GM12891 (cell line): ENCODE measurements around the gene TREH.
"Not testable (repeated sequence)": the region's sequence is repeated elsewhere in the genome, so short reads cannot be mapped to it uniquely, and the experiment has no call there.

Source experiments
- DNase-seq: peaks from one replicate; pipeline ENCODE4 v3.0.0; 2011; ENCODE audit warnings: low spot score; ENCODE audit not compliant: insufficient read length
- FAIRE-seq: peaks from 2 replicates; lab custom pipeline; 2011; peaks lifted over from hg19 to GRCh38; lab: Jason Lieb, UNC
- PAX5 ChIP-seq: IDR thresholded peaks from 2 replicates; pipeline ENCODE4 v1.6.1; 2011; ENCODE audit warnings: low read length, moderate library complexity, mild to moderate bottlenecking; ENCODE audit not compliant: insufficient read depth, severe bottlenecking
- POLR2A ChIP-seq: IDR thresholded peaks from 2 replicates; pipeline ENCODE4 v1.6.1; 2011; ENCODE audit warnings: low read depth, low read length, control low read depth
- POLR2AphosphoS5 ChIP-seq: IDR thresholded peaks from 2 replicates; pipeline ENCODE4 v1.6.1; 2011; ENCODE audit warnings: low read depth, low read length, control low read depth
- POU2F2 ChIP-seq: IDR thresholded peaks from 2 replicates; pipeline ENCODE4 v1.6.1; 2011; ENCODE audit warnings: low read depth, mild to moderate bottlenecking, control low read depth, low read length, moderate library complexity
- SPI1 ChIP-seq: IDR thresholded peaks from 2 replicates; pipeline ENCODE4 v1.6.1; 2011; ENCODE audit warnings: low read depth, low read length, control low read depth
- TAF1 ChIP-seq: IDR thresholded peaks from 2 replicates; pipeline ENCODE4 v1.6.1; 2011; ENCODE audit warnings: low read depth, low read length, control low read depth

Gene TREH

GRCh38 chr11:118694185-118694584 lies 14.7 kb upstream of the TREH start:
- DNase-seq: no peak
- no peak for FAIRE-seq
- no peak for TF ChIP-seq POLR2A
- TF ChIP-seq POLR2AphosphoS5: no peak
- no peak for TF ChIP-seq SPI1

GRCh38 chr11:118691926-118692830 lies 12.7 kb upstream of the TREH start:
- TF ChIP-seq TAF1 (no peak), POU2F2 (no peak), PAX5 (no peak), POLR2AphosphoS5 (no peak), POLR2A (no peak), SPI1 (no peak)
- FAIRE-seq (peak; percentile 88), DNase-seq (no peak)

- DNase-seq (no peak), FAIRE-seq (no peak)
- TF ChIP-seq POLR2A (no peak), POLR2AphosphoS5 (no peak), TAF1 (no peak), POU2F2 (no peak), PAX5 (no peak), SPI1 (no peak)
These were observed 11.3 kb upstream of the TREH start for GRCh38 chr11:118690553-118691304.

- FAIRE-seq (peak; percentile 91), DNase-seq (peak; percentile 79)
- TF ChIP-seq POU2F2 (0 out of 2 replicates have a peak, but pooled peaks have one; percentile 12), POLR2AphosphoS5 (no peak)
These were observed 10.6 kb upstream of the TREH start for GRCh38 chr11:118689852-118690552.

GRCh38 chr11:118689503-118689851 lies 10.0 kb upstream of the TREH start:
- DNase-seq: no peak
- no peak for TF ChIP-seq SPI1
- no peak for TF ChIP-seq POU2F2
- TF ChIP-seq TAF1: no peak
- no peak for TF ChIP-seq PAX5
- TF ChIP-seq POLR2AphosphoS5: no peak
- TF ChIP-seq POLR2A: no peak
- no peak for FAIRE-seq

- DNase-seq (no peak), FAIRE-seq (no peak)
- TF ChIP-seq POLR2AphosphoS5: no peak
- TF ChIP-seq PAX5: no peak
- no peak for TF ChIP-seq SPI1
- no peak for TF ChIP-seq POU2F2
- no peak for TF ChIP-seq TAF1
- no peak for TF ChIP-seq POLR2A
These were observed 9.5 kb upstream of the TREH start for GRCh38 chr11:118688851-118689502.

- DNase-seq: not testable (repeated sequence)
These were observed 8.9 kb upstream of the TREH start for GRCh38 chr11:118688339-118688738.

GRCh38 chr11:118687906-118688305 lies 8.5 kb upstream of the TREH start:
- TF ChIP-seq POLR2AphosphoS5: no peak
- TF ChIP-seq SPI1: no peak
- no peak for TF ChIP-seq PAX5
- no peak for TF ChIP-seq POLR2A
- TF ChIP-seq POU2F2: no peak
- no peak for TF ChIP-seq TAF1
- DNase-seq: no peak
- no peak for FAIRE-seq

More at GRCh38 chr11:118688339-118688738, 8.9 kb upstream of the TREH start:
- FAIRE-seq: not testable (repeated sequence)

GRCh38 chr11:118684187-118684586 lies 4.7 kb upstream of the TREH start:
- FAIRE-seq (no peak), DNase-seq (no peak)
- TF ChIP-seq POLR2AphosphoS5 (no peak), TAF1 (no peak), POLR2A (no peak), POU2F2 (no peak), SPI1 (no peak), PAX5 (no peak)

- FAIRE-seq, DNase-seq: not testable (repeated sequence)
These were observed 3.5 kb upstream of the TREH start for GRCh38 chr11:118682939-118683338.
